Upper lobe of right lung (tissue), 1 donor: ENCODE data around the gene GPR62. TPM values are rescaled to one million over a fixed set of nuclear protein-coding genes. Genes with fewer than 3 reads are reported as not detected.

Experiments used
- ATAC-seq: fragments of 200-7000 bp; cut with Tn5 transposase; one replicate; pipeline ENCODE4 v1.9.1; 2020; ENCODE audit warnings: mild to moderate bottlenecking, moderate library complexity
- DNase-seq: peaks from one replicate; pipeline ENCODE4 v3.0.0-alpha.2; 2020
- H3K27ac ChIP-seq: fragments of 200-600 bp; one replicate; pipeline ENCODE4 v1.8.0; 2022
- H3K27me3 ChIP-seq: fragments of 200-600 bp; one replicate; pipeline ENCODE4 v1.8.0; 2022; ENCODE audit warnings: mild to moderate bottlenecking
- H3K36me3 ChIP-seq: fragments of 200-600 bp; one replicate; pipeline ENCODE4 v1.8.0; 2022
- H3K4me1 ChIP-seq: fragments of 200-600 bp; one replicate; pipeline ENCODE4 v1.8.0; 2022
- H3K4me3 ChIP-seq: fragments of 200-600 bp; one replicate; pipeline ENCODE4 v1.8.0; 2022; ENCODE audit warnings: mild to moderate bottlenecking
- H3K9me3 ChIP-seq: fragments of 200-600 bp; one replicate; pipeline ENCODE4 v1.8.0; 2022
- CTCF ChIP-seq: fragments of 200-600 bp; IDR thresholded peaks from one replicate; pipeline ENCODE4 v1.8.0; 2022; ENCODE audit warnings: antibody characterized with exemption
- intact Hi-C: fragments of 100-400 bp; cut with DNase I; formaldehyde crosslinking; loops from one replicate; pipeline ENCODE4 v1.11.0; 2022
- total RNA-seq: library from RNA; stranded (reverse); fragmentation: NEBNext Ultra II Directional; extraction: Animal tissue kit (Norgen Biotek cat#: 25700); gene quantifications from one replicate; pipeline ENCODE4 v1.2.1, GENCODE V29; 2021
- donor health status: DM: no; HTN: yes; CAD: no; lungs with severe emphysema.

GPR62 gene
- total RNA-seq, 1 donor from 2014 or later = not detected

DNA sequence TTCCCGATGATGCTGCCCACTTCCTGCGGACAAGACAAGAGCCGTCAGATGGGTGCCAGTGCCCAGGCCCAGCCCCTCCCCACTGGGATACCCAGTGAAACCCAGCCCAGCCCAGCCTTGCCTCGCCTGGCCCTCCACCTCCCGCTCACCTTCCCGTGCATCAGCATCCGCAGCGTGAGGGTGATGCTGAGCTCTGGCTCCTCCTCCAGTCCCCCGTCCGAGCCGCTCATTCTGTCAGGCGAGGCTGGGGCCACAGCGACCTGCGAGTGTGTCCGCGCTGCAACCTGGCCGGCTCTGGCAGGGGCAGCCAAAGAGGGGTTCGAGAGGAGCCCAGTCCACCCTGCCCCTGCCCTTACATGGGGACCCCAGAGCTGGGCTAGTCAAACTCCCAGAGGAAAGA, 5.8 kb downstream of the GPR62 start:
- H3K4me1 ChIP-seq = peaks cover 8% of the 10 kb centered on the region
- no peaks in the 10 kb centered on the region for H3K36me3 ChIP-seq
- no peaks in the 10 kb centered on the region for H3K9me3 ChIP-seq
- DNase-seq (no peak), ATAC-seq (no peak)
- no peak overlapping the region for H3K27ac ChIP-seq
- TF ChIP-seq CTCF = no peak
- intact Hi-C loops = no loop called here
- H3K4me3 ChIP-seq = no peak overlapping the region
- H3K27me3 ChIP-seq = no peaks in the 10 kb centered on the region

GRCh38 chr3:51961602-51962569, 6.7 kb downstream of the GPR62 start:
- Histone ChIP-seq H3K36me3 (no peaks in the 10 kb centered on the region), H3K27ac (no peak overlapping the region), H3K27me3 (no peaks in the 10 kb centered on the region), H3K4me3 (no peak overlapping the region), H3K9me3 (no peaks in the 10 kb centered on the region), H3K4me1 (peaks cover 5% of the 10 kb centered on the region)
- TF ChIP-seq CTCF = no peak
- no peak for DNase-seq
- ATAC-seq = no peak
- intact Hi-C loops = no loop called here

DNA sequence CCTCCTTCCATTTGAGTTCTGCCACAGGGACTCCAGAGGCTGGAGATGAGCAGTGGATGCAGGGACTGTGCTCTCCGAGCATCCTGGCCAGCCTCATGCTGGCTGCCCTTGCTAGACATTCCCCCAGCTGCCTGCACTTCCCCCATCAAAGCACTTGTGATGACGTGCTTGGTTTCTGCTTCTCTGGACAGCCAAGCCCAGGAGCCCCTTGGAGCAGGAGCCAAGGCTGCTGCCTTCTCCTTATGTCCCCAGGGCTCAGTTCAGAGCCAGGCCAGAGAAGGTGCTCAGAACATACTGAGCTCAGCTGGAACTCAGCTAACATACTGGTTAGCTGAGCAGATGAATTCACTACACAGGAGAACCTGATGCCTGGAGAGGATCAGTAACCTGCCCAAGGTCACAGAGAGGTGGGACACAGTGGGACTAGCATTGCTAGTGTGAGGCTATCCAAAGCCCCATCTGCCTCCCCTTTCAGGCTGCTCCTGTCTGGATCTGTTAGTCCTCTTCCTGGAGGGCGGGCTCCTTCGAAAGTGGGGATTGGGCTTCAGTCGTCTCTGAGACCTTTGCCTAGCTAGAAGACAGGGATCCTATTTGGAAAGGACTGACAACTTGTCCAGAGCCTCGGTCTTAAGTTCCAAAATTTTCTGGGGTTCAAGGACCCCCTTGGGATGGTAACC, 7.8 kb downstream of the GPR62 start:
- DNase-seq (no peak), ATAC-seq (no peak)
- Histone ChIP-seq H3K4me1 (peaks cover 6% of the 10 kb centered on the region), H3K27ac (no peak overlapping the region), H3K9me3 (no peaks in the 10 kb centered on the region), H3K36me3 (no peaks in the 10 kb centered on the region), H3K4me3 (no peak overlapping the region), H3K27me3 (no peaks in the 10 kb centered on the region)
- intact Hi-C loops = no loop called here
- TF ChIP-seq CTCF = no peak

DNA sequence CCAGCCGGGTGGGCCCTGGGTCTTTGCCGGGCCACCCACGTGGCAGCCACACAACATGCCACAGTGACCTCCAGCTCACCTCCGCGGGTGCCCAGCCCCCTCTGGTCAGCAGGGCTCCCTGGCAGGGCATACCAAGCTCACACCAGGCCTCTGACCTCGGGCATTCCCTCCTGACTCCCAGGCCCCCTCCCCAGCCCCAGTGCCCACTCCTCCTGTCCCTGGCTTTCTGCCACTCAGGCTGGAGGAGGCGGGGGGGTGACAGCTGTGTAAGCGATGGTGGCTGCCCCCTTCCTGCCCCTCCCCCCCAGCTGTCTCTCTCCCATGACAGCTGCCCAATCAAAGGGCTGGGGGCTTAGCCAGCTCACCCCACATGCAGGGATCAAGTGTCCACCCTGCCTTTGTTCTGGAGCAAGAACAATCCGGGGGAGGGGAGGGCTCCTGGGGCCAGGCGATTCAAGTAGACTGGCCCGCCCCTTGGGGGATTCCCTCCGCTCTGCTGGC, 8.8 kb downstream of the GPR62 start:
- Histone ChIP-seq H3K4me1 (peaks cover 13% of the 10 kb centered on the region), H3K4me3 (no peak overlapping the region), H3K27me3 (no peaks in the 10 kb centered on the region), H3K36me3 (no peaks in the 10 kb centered on the region), H3K27ac (no peak overlapping the region), H3K9me3 (no peaks in the 10 kb centered on the region)
- ATAC-seq (no peak), DNase-seq (no peak)
- intact Hi-C loops = no loop called here
- TF ChIP-seq CTCF = no peak

DNA sequence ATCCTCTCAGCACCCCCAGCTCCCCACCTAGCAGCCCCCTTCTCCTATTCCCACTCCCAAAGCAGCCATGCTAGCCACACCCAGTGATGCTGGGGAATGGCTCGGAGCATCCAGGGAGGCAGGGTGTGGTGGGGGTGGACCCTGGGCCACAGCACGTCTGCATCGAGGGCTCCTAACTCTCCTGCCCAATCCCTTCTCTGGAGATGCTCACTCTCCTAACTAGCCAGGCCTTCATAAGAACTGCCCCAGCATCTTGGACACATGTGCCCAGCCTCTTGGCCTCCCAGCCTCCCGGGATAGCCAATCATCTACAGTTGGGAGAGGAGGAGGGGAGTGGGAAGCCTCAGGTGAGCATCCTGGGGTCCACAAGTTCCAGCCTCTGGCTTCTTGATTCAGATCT, 9.3 kb downstream of the GPR62 start:
- Histone ChIP-seq H3K9me3 (no peaks in the 10 kb centered on the region), H3K4me3 (no peak overlapping the region), H3K36me3 (no peaks in the 10 kb centered on the region), H3K4me1 (peaks cover 13% of the 10 kb centered on the region), H3K27me3 (no peaks in the 10 kb centered on the region), H3K27ac (no peak overlapping the region)
- intact Hi-C loops = no loop called here
- no peak for ATAC-seq
- no peak for TF ChIP-seq CTCF
- no peak for DNase-seq
